GM19043 (cell line): ENCODE measurements around the gene BMPR2.
"Not testable (repeated sequence)": the region's sequence is repeated elsewhere in the genome, so short reads cannot be mapped to it uniquely, and the experiment has no call there.

Source experiments
- ATAC-seq: cut with Tn5 transposase; IDR thresholded peaks from one replicate; pipeline ENCODE4 v1.9.1; 2021; ENCODE audit warnings: low read depth; ENCODE audit not compliant: unreplicated experiment

The BMPR2 gene

GRCh38 chr2:202444000-202444399, 67.9 kb downstream of the BMPR2 start:
- ATAC-seq, result no peak

GRCh38 chr2:202449344-202449743, 73.2 kb downstream of the BMPR2 start:
- ATAC-seq, result no peak

GRCh38 chr2:202450785-202451184, 74.7 kb downstream of the BMPR2 start:
- ATAC-seq, result no peak

GRCh38 chr2:202452744-202453143, 76.6 kb downstream of the BMPR2 start:
- no peak for ATAC-seq

GRCh38 chr2:202454536-202454935, 78.4 kb downstream of the BMPR2 start:
- ATAC-seq, result no peak

- no peak for ATAC-seq
Measured at GRCh38 chr2:202455114-202455513, 79.0 kb downstream of the BMPR2 start.

- no peak for ATAC-seq
Measured at GRCh38 chr2:202460119-202460518, 84.0 kb downstream of the BMPR2 start.

GRCh38 chr2:202479090-202479489, 103.0 kb downstream of the BMPR2 start:
- ATAC-seq, result no peak

GRCh38 chr2:202479610-202480009, 103.5 kb downstream of the BMPR2 start:
- ATAC-seq, result no peak

GRCh38 chr2:202486351-202486750, 110.2 kb downstream of the BMPR2 start:
- no peak for ATAC-seq

GRCh38 chr2:202488671-202489070, 112.5 kb downstream of the BMPR2 start:
- no peak for ATAC-seq

- no peak for ATAC-seq
Measured at GRCh38 chr2:202490479-202490878, 114.4 kb downstream of the BMPR2 start.

GRCh38 chr2:202491514-202491913, 115.4 kb downstream of the BMPR2 start:
- ATAC-seq, result no peak

GRCh38 chr2:202494300-202495229, 118.4 kb downstream of the BMPR2 start:
- no peak for ATAC-seq

GRCh38 chr2:202495230-202495604, 119.1 kb downstream of the BMPR2 start:
- no peak for ATAC-seq

- not testable (repeated sequence) for ATAC-seq
Measured at GRCh38 chr2:202496835-202497472, 120.8 kb downstream of the BMPR2 start.

GRCh38 chr2:202497473-202497866, 121.3 kb downstream of the BMPR2 start:
- ATAC-seq, result not testable (repeated sequence)

- ATAC-seq, result not testable (repeated sequence)
Measured at GRCh38 chr2:202499841-202500240, 123.7 kb downstream of the BMPR2 start.

GRCh38 chr2:202503276-202503675, 127.1 kb downstream of the BMPR2 start:
- not testable (repeated sequence) for ATAC-seq

- ATAC-seq, result no peak
Measured at GRCh38 chr2:202508686-202509085, 132.6 kb downstream of the BMPR2 start.

- ATAC-seq, result no peak
Measured at GRCh38 chr2:202510911-202511310, 134.8 kb downstream of the BMPR2 start.

- no peak for ATAC-seq
Measured at GRCh38 chr2:202512176-202512575, 136.0 kb downstream of the BMPR2 start.
